GM18507 (cell line): ENCODE measurements around the gene MEF2A.
"Not testable (repeated sequence)": the region's sequence is repeated elsewhere in the genome, so short reads cannot be mapped to it uniquely, and the experiment has no call there.

ENCODE experiments used
- DNase-seq: peaks from one replicate; pipeline ENCODE4 v3.0.0; 2011; ENCODE audit warnings: low read depth; ENCODE audit not compliant: insufficient read length; ENCODE audit errors: extremely low spot score
- FAIRE-seq: peaks from 2 replicates; lab custom pipeline; 2011; peaks lifted over from hg19 to GRCh38; lab: Jason Lieb, UNC

MEF2A gene

GRCh38 chr15:99718421-99718820 lies 152.6 kb downstream of the MEF2A start:
- FAIRE-seq, result no peak
- no peak for DNase-seq

- DNase-seq (peak; percentile 45), FAIRE-seq (peak; percentile 97)
These were observed 153.3 kb downstream of the MEF2A start for GRCh38 chr15:99719096-99719541.

- no peak for DNase-seq
- FAIRE-seq, result peak; percentile 64
These were observed 154.7 kb downstream of the MEF2A start for GRCh38 chr15:99720533-99720932.

GRCh38 chr15:99721104-99721778 lies 155.5 kb downstream of the MEF2A start:
- DNase-seq (no peak), FAIRE-seq (peak; percentile 15)

- FAIRE-seq, result no peak
These were observed 156.1 kb downstream of the MEF2A start for GRCh38 chr15:99721896-99722295.

GRCh38 chr15:99722406-99722805 lies 156.6 kb downstream of the MEF2A start:
- DNase-seq (no peak), FAIRE-seq (no peak)

More at GRCh38 chr15:99721896-99722295, 156.1 kb downstream of the MEF2A start:
- DNase-seq, result no peak

GRCh38 chr15:99726333-99726732 lies 160.5 kb downstream of the MEF2A start:
- no peak for FAIRE-seq
- no peak for DNase-seq

GRCh38 chr15:99727330-99727729 lies 161.5 kb downstream of the MEF2A start:
- FAIRE-seq (no peak), DNase-seq (no peak)

GRCh38 chr15:99727733-99728132 lies 161.9 kb downstream of the MEF2A start:
- no peak for FAIRE-seq
- no peak for DNase-seq

- FAIRE-seq (no peak), DNase-seq (no peak)
These were observed 163.1 kb downstream of the MEF2A start for GRCh38 chr15:99728916-99729315.

- FAIRE-seq (no peak), DNase-seq (no peak)
These were observed 163.5 kb downstream of the MEF2A start for GRCh38 chr15:99729327-99729726.

- FAIRE-seq, result no peak
- no peak for DNase-seq
These were observed 164.1 kb downstream of the MEF2A start for GRCh38 chr15:99729920-99730319.

- no peak for FAIRE-seq
These were observed 165.7 kb downstream of the MEF2A start for GRCh38 chr15:99731336-99732123.

GRCh38 chr15:99732124-99732750 lies 166.5 kb downstream of the MEF2A start:
- DNase-seq, result no peak
- no peak for FAIRE-seq

More at GRCh38 chr15:99731336-99732123, 165.7 kb downstream of the MEF2A start:
- no peak for DNase-seq

GRCh38 chr15:99732751-99733267 lies 167.0 kb downstream of the MEF2A start:
- FAIRE-seq (no peak), DNase-seq (no peak)

GRCh38 chr15:99733268-99734039 lies 167.7 kb downstream of the MEF2A start, which contains the start of gene LYSMD4:
LYSMD4 (minus strand) TSS chr15:99733437; CDS start chr15:99731999, 1,438 bp downstream.
- DNase-seq (peak; percentile 98), FAIRE-seq (peak; percentile 90)

GRCh38 chr15:99734040-99734291 lies 168.2 kb downstream of the MEF2A start:
- not testable (repeated sequence) for FAIRE-seq, DNase-seq

GRCh38 chr15:99734575-99734974 lies 168.8 kb downstream of the MEF2A start:
- FAIRE-seq (no peak), DNase-seq (no peak)

- FAIRE-seq (no peak), DNase-seq (no peak)
These were observed 170.1 kb downstream of the MEF2A start for GRCh38 chr15:99735868-99736267.

GRCh38 chr15:99736702-99737101 lies 170.9 kb downstream of the MEF2A start:
- FAIRE-seq (no peak), DNase-seq (no peak)
